GM21526 (cell line): Measurements from ENCODE around the gene GATM.
"Not testable (repeated sequence)": the region's sequence is repeated elsewhere in the genome, so short reads cannot be mapped to it uniquely, and the experiment has no call there.

Source experiments
- ATAC-seq: cut with Tn5 transposase; IDR thresholded peaks from one replicate; pipeline ENCODE4 v1.9.1; 2021; ENCODE audit warnings: moderate library complexity; ENCODE audit not compliant: unreplicated experiment, low FRiP score

Gene GATM

GRCh38 chr15:45314960-45315359 lies 63.4 kb downstream of the GATM start:
- no peak for ATAC-seq

- not testable (repeated sequence) for ATAC-seq
These were observed 64.2 kb downstream of the GATM start for GRCh38 chr15:45314117-45314516.
